NCI-H2227 (cell line): ENCODE results near the gene NR2E1.

ENCODE experiments used
- DNase-seq: peaks from one replicate; lab custom pipeline; 2025; ENCODE audit not compliant: unreplicated experiment; lab: John Stamatoyannopoulos, UW

The NR2E1 gene

DNA sequence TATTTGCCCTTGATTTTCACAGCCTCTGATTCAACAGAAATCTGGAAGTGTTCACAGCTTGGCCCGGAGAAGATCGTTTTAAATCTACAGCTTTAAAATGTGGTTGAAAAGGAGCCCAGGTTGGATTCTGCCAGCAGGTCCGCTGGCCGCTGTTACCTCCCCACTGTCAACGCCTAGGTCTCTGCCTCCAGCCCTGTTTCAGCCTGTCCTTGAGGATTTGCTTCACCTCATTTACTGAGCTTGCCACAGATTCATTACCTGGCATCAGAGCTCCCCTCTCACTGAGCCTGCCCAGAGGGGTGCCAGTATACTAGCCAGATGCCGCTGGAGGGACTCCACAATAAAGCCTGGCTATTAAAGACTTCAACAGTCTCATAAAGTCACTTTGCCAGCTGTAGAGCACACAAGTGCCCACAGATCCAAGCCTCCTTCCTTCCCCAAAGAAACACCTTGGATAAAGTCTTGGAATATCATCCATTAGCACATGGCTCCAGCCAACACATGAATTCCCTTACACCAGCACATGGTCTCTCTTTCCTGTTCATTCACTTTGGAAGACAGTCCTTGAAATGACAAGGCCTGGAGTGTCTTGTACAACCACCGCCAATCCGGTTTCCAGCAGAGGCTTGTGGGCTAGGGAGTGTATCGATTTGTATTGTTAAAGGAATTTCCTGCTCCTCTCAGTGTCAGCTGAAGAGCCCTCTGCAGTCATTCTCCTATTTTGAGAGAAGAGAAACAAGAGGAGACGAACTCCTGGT, 9.5 kb upstream of the NR2E1 start:
- peak; percentile 13 for DNase-seq

DNA sequence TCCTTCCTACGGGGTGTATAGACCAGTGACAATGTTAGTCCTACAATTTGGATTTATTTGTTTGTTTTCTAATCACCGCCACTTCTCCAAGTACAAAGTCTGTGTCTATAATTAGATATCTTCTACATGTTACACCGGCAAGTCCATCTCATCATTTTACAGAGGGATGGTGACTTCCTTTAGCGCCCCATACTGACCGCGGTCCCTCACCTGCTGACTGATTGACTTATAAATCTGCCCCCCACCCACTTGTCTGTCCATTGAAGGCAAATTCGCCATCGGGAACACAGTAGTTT, 8.9 kb upstream of the NR2E1 start:
- no peak for DNase-seq

DNA sequence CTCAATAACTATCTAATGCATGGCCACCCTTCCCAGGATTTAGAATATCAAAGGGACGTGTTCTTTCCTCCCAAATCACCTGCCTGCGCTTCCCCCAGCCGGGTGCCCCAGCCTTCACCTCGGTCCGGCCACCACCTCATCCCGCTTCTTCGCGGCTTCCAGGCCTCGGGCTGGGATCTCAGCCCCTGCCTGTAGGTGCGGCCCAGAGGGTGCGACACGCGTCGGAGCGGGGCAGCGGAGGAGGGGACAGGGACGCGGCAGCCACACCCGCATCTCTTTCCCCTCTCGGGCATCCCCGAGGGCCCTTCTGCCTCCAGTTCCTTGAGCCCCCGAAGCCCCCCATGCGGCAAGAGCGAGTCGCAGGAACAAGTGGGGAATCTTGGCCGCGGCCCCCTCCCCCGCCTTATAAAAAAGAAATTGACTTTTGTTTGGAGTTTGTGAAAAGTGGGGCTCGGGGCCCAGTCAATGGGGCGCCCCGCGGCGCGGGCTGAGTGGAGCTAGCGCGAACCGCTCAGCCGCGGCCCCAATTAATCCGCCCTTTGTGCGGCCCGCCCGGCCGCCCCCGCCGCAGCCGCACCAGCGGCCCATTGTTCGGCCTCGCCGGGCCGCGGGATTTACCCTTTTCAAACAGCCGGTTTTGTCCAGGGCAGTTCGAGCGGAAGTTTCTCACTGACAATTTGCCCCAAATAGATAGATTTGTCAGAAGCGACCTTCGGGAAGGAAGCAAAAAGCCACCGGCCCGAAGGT, 8.4 kb upstream of the NR2E1 start:
- no peak for DNase-seq

DNA sequence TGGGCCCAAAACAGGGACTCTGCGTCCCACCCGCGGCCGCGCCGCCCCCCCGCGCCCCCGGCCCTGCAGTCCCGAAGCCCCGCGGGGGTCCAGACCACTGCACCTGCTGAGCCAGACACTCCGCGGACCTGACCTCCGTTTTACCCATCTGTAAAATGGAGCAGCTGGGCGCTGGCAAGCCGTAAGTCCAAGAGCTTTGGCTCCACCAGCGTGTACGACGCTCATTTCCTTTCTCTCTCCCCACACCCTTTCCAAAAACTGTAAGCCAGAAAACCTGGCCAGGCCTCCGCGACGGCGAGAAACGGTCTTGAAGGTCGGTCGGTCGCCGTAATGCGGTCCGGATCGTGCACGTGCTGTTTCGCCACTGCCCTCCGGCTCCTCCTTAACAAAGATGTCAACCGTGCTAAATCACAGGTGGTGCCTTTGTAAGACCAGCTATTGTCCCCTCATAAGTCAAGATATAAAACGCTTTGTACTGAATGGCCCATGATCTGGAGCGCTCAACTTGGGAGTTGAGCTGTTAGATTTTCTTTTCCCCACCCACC, 7.8 kb upstream of the NR2E1 start:
- DNase-seq: no peak

DNA sequence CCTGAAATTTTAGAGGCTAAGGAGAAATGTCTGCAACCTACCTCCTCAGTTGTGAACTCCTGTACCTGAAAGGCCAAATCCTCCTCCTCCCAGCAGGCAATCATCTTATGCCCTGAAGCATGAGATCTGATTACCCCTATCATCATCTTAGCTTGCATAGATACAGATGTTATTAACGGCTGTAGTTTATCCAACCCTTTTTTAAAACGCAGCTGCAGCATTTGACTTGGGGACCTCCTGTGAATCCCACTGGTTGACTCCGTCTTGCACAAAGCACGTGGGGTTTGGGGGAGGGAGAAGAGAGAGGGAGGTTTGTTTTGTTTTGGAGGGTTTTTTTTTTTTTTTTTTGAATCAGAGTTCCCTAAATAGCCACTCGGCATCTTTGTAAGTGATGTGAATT, 5.8 kb upstream of the NR2E1 start:
- no peak for DNase-seq

DNA sequence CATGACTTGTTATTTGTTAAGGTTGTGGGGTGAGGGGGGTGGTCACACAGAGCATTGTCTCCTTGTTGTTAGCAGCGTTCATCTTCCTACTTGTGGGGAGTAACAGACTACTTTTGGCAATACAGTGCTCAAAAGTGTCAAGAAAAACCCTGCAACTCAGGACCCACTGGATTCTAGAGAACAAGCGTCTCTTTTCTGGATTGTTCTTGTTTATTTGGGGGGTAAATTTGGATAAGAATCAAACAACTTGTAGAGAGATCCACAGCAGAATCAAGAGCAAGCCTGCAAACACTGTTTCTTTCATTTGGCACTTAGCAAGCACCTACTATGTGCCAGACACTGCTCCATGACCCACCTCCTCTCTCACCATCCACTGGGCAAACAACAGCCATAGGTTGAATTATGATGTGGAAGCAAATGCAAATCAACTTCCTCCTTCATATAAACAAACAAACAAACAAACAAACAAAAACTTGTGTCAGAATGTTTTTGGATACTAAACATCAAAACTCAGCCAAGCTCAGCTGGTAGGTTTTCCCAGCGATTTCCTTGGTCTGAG, 4.0 kb upstream of the NR2E1 start:
- no peak for DNase-seq

DNA sequence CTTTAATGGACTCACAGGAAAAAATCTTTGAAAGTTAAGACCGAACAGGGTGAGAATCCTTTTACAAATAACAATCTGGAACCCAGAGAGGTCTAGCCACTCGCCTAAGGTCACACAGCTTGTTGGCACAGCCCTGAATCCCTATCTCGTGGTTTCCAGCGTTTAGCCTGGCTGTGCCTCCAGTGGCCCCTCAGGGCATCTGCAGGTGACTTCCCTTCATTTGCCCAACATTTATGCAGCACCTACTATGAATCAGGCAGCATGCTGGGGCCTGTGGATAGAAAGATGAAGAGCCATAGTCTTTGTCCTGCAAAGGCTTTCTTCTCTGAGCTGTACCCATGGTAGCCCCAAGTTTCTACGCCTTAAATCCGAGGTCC, 2.6 kb upstream of the NR2E1 start:
- no peak for DNase-seq

DNA sequence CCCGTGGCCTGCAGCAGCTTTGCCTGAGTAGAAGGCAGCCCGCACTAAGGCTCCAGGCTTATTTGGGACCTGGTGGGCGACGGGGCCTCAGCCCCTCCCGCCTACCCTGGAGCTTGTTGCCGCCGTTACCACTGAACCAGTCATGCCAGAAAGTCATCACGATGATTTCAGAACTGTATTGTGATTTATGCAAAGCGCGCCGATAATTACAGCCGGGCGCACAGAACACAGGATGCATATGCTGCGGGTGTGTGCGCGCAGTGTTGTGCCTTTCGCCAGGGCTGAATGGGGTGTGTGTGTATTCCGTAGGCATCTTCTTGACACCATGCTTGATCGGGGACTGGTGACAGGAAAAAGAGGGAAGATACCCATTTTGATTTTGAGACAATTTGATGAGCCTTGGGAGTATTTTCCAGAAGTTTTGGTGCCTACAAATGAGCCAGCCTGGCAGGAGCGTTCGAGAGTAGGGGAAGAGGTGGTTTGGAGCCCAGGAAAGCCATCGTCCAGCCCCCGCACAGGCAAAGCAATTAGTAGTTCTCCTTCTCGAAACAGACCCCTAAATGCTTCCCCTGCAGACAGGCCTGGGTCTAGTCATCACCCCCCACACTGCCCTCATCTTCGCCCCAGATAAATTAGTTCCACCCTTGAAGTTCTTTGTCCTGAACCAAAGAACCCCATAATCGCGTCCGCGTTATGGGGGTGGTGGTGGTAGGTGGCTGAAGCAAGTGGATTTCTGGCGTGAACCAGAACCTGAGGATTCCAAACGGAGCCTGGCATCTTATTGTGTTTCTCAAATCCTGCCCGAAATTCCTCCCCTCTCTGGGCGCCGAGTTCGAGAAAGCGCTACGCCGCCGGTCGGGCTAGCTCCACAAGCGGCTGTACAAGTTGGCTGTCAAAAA, 1.9 kb upstream of the NR2E1 start:
- no peak for DNase-seq

DNA sequence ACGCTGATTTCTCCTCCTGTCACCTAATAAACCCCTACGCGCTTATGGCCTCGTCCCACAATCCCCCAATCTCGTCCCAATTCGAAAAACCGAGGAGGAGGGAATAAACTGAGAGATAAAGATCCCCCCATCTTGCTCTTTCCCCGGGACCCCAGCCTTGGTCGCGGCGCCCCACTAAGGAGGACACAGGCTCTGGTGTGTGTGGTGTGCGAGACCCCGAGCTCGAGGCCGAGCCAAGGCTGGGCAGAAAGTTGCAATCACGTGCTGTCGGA, 1.3 kb upstream of the NR2E1 start:
- no peak for DNase-seq

DNA sequence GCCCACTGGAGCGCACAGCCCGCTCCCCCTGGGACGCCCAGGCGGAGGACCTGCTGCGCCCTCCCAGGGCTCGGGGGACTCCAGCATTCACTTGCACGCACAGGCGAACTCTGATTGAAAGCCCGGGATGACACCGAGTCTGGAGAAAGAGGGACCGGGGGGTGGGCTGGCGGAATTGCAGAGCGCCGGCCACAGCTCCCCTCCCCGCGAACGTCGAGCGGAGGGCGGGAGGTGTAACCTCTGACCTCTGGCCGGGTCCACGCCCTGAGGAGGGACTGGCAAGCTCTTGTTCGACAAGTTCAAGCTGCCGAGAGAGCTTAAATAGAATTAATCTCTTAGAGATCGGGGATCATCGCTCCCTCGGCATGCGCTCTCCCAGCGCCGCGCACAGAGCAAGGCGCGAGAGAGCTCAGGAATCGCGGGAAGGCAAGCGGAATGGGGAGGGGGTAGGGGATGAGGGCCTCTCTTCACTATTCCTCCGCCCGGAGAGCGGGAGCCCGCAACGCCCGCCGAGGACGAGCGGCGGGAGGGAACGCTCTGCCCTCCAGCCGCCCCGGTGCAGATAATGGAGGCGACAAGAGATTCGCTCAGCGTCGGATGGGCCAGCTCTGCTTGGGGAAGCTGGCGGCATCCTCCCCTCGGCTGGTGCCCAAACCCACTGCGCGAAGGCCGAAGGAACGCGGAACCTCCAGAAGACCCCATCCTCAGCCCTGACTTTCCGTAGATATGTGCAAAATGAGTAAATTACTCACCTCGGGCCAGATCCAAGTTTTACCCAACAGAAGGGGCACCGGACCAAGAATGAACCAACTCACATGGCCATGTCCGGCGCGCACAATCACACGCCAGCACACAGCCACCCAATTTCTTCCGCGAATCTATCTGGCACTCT, 761 bp upstream of the NR2E1 start:
- DNase-seq: peak; percentile 9

DNA sequence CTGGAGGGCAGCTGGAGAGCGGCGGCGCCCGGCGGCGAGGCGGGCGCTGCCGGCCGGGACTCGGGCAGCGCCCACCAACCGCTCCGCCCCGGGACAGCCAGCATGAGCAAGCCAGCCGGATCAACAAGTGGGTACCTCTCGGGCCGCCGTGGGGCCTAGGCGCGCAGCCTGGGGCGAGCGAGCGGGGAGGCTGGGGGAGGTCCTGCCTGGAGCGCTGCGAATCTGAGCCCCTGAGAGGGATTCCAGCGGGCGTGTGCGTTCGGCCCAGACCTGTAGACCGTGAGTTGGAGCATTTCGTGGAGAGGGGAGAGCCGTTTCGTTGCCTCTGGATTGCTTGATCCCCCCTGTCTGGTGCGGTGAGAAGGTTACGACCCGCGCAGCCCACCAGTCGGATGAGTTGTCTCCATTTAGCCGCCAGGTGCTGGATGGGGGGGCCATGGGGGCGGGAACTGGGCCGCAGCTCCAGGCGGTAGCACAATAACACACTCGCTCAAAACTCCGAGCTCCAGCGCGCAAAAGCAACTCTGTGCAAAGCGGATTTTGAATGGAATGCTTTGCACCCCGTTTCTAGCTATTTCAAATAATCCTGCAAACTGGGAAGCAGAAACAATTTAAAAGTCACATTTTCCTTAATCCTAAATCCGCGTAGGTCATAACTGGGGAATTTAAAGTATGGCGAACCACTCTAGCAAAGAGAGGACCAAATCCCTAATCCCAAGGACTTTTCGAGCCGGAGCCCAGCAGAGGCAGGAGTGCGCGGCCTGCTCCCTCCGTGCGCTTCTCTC, 1.0 kb downstream of the NR2E1 start:
- DNase-seq: no peak

DNA sequence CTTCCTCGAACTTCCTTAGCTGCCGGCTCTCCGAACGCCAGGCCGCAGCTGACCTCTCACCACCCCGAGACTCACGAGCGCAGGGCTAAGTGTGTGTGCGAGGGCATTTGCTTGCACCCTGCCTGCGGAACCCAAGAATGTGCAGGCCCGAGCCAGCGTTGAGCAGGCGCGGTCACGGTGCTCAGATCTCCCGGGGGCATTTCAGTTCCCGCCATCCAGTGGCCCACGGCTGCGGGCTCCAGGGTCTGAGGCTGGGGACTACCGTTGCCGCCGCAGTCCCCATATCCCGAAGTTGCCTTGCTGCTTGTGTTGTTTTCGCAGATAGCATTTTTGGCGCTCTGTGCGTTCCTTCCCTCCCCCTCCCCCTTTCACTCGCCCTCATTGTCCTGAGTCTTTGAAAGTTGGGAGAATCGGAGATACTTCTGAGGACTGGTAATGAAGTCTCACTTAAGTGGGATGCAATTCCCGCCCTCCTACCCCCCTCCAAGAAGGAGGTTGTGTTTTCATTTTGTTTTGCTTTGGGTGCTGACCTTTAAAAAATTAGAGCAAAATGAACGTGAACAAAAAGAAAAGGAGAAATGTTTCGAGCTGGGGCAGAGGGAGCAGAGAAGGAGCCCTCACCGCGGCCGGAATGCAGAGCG, 1.7 kb downstream of the NR2E1 start:
- no peak for DNase-seq

DNA sequence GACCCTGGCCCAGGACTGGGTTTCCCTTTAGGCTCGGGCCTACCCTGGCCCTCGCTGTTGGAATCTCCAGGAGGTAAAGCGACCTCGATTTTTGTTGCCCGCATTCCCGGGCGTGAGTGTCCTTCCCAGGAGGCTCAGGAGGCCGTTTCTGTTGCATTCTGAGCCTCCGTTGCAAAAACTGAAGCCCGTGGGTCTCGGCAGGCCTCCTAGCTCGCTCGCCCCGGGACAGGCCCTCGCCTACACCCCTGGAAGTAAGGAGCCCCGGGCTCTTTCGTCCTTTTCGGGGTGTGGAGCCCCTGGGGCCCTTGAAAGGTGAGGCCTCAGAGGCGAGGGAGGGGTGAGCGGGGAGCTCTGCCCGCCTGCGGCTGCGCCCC, 2.3 kb downstream of the NR2E1 start:
- DNase-seq: no peak

DNA sequence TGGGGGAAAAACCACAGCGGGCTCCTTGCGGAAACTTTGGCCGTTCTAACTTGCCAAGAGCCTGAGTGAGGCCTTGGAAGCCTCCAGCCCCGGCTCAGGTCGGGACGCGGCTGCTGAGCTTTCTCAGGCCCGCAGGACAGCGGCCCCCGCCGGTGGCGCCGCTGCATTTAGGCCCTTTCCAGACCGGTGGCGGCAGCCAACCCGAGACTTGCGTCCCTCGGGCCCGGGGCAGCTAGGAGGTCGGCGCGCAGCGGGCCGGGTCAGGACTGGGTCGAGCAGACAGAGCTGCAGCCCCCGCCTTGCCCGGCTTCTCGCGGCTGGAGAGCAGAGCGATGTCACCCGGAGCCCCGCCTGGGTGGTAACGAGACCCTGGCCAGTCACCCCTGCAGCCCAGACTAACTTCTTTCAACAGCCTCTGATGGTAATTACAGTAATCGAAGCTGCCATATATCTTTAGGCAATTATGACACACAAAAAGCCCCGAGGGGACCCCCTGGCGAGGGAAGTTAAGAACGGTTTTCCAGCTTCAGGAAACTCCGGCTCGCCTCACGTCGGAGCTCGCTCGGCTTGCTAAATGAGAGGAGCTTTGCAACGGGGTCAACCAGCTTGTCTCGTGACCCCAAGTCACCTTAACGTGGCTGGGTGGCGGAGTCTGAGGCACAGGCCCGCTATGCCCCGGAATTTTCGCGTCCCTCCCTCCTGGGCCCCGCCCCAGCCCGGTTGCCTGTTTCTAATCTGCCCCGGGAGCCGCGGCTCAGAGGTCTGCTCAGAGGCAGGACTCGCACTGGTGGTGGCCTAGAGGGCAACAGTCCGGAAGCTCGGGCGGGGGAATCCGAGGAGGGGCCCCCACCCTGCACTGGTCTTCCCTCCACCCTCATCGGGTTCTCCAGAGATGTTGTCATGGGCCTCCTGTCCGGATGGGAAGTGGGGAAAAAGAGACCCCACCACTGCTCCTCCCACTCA, 3.0 kb downstream of the NR2E1 start:
- peak; percentile 45 for DNase-seq

DNA sequence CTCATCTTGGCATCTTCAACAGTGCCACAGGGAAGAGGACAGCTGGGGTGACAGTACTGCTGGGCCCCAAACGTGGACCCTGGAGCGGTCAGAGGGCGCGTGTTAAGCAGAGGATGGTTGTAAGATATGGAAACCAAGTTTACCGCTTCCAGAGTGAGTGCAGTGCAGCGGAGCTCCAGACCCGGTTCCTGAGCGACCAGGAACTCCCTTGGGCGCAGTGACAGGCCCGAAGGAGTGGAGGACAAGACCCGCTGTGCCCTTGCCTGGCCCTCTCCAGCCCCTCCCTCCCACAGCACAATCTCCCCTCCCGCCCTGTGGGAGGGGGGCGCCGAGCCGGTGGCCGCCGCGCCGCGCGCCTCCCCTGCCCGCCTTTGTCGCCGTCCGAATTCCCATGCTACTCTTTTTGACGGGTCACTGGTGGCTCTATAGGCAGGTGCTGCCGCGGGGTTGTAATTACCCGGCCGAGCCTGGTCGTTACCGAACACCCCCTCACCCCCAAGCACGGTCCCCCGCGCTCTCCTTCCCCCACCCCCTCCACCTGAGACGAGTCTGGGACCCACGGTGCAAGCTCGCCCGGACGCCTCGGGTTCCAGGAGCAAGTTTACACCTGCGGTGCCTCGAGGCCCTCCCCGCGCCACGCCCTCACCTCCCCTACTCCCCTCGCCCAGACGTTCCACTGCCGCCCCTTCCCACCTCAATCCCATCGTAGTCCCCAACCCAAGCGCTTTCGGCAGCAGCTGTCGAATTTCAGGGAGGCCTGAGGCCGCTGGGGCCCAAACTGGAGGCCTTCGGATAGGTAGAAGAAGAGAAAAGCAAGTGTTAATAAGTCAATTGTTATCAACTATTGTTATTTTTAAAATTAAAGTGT, 3.9 kb downstream of the NR2E1 start:
- no peak for DNase-seq

DNA sequence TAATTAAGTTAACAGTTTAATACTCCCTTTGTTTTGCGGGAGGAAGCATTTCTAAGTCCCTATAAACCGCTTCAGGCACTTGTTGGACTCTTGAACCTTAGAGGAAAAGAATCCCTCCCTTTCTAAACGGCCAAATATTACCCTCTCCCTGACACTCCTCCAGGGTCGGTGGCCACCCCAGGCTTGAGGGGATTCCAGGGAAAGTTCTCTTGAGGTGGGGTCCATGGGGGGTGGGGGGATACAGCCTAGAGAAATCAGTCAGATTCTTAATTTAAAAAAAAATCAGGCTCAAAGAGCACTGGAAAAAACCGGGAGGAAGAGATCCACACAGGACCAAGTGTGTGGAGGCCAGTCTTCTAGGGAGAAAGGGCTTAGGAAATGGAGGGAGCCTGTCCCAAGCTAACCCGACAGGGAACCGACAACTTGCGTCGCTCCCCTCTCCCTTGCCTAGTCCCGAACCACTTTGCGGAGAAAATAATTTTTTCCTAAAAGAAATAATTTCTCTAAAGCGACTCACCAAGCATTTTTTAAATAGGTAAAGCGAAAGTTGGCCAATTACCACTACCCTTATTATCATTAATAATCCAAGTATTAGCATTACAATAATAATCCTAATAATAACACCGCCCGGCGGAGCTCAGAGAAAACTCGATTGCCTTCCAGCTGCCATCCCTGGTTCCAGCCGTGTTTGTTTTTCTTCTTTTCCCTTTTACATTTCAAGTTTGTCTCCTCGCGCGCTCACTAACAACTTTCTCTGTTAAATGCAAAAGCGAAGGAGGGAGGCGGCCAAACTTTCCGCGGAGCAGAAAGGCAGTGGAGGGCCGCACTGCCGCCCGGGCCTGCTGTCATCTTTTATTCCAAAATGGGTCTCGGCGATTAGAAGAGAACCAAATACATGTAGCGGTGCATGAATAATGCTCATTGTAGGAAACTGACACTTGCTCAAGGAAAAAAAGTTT, 4.8 kb downstream of the NR2E1 start:
- DNase-seq: no peak
